HG03575 (cell line): ENCODE data around the gene NPTX1.

Source experiments
- ATAC-seq: cut with Tn5 transposase; IDR thresholded peaks from one replicate; pipeline ENCODE4 v1.9.1; 2021; ENCODE audit not compliant: unreplicated experiment, insufficient number of reproducible peaks, low FRiP score; ENCODE audit errors: extremely low read depth

The NPTX1 gene

DNA sequence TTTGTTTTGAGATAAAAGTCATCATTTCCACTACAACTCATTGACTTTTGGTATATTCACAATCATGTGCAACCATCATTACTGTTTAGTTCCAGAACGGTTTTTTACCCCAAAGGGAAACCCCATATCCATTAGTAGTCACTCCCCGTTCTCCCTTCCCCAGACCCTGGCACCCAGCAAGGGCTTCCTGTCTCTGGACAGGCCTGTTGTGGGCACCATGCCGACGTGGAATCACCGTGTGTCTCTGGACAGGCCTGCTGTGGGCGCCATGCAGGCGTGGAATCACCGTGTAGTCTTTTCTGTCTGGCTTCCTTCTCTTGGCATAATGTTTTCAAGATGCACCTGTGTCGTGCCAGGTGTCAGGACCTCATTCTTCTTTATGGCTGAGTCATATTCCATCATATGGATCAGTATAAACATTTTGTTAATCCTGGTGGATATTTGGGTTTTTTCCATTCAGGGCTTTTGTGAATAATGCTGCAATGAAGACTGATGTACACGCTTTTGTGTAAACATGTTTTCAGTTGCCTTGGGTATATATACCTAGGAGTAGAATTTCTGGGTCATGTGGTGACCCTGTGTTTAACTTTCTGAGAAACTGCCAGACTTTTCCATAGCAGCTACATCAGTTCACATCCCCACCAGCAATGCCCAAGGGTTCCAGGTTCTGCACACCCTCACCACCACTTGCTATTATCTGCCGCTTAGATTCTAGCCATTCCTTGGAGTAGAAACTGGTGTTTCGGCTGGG lies 42.3 kb downstream of the NPTX1 start:
- no peak for ATAC-seq

- no peak for ATAC-seq
Measured at GRCh38 chr17:80432961-80433550, 43.4 kb downstream of the NPTX1 start.

DNA sequence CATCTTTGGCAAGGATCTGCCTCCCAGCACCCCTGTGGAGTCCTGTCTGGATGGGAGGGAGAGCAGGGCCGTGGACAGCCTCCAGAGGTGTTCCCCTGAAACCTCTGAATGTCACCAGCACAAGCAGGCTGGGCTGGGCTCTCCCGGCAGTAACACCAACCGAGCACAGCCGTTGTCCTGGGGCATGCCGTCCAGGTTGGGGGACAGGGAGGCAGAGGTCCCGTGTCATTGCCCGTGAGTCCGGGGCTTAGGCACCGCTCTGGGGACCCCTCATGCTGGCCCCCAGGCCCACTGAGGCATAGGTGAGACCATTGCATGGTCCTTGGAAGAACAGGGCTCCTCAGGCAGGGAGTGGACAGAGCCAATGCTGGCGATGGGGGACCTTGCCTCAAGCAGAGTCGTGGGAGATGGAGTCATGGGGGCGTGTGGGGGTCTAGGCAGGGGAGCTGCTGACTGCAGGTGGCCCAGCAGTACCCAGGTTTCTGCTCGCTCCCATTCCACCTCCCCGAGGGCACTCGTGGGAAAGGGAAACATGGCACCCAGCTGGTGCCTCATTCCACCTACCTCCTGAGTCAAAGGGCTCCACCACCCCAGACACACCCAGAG lies 44.0 kb downstream of the NPTX1 start:
- ATAC-seq, result no peak

DNA sequence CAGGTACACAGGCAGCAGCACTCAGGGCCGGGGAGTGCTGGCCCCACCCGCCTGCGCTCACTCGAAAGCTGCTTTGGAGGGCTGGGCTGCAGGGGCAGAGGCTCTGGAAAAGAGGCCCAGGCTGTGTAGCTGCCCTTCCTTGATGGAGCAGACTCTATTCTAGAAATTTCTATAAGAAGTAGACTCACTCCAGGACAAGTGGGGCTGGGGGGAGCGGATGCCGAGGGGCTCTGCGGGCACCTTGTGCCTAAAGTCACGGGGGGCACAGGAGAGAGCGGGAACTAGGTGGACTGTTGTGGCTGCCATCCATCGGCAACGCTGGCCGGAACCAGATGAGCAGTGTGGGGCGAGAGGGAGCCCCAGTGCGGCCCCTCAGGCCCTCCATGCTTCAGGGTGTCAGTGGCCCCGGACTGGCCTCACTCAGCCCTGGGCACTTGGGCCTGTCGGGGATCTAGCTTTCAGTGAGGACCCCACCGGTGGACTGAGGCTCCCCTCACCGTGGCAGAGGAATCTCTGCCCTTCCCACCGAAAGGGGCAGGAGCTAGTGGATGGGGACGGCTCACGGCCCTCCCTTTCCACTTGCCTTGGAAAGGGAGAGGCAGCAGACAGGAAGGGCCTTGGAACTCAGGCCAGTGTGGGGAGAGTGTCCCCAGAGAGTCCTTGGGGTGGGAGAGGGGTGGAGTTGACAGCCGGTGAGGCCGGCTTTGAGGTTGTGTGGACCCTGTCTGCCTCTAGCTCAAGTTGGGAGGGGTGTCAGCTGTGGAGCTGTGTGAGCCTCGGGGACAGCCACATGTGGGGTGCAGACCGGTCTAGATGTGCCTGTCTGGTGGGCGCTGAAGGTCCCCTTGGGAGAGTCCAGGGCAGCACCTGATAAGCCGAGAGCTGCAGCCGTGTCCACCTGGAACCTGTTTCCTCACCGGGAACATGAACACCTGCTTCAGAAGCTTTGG lies 44.9 kb downstream of the NPTX1 start:
- ATAC-seq, result no peak

GRCh38 chr17:80430446-80431245 lies 45.8 kb downstream of the NPTX1 start:
- no peak for ATAC-seq

DNA sequence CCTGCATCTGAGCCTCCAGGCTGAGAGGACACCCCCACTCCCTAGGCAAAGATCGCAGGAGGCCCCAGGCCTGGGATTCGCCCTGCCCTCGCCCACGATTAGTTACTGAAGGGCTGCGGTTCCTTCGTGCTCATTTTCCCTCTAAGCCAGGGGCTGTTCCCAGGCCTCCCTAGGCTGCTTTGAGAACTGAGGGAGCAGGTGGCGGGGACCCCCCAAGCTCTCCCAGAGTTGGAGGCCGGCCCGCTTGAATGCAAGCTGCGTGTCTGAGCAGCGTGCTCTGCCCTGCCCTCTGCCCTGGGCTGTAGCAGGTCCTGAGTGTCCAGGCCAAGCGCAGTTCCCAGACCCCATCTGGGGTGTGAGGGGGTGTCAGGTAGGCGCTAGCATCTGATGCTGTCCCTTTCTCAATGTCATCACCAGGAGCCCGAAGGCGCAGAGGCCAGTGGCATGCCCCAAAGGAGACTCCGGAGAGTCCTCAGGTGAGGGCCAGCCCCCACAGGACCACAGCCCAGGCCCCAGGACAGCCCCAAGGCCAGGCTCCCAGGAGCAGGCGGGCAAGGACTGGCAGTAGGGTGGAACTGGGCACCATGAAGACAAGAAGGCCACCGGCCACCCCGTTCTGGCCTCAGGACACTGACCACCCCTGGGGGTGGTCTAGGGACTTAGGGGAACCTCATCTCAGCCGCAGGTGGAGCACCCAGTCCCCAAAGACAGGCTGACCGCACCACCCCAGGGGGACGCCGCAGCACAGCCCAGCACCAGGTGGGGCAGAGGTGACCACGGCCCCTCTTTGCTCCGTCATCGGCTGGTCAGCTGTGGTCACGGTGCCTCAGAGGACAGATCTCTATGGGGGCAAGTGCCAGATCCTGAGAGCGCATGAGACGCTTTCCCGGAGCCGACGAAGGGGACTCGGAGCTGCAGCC lies 46.8 kb downstream of the NPTX1 start:
- ATAC-seq, result no peak

GRCh38 chr17:80428796-80429195 lies 47.6 kb downstream of the NPTX1 start:
- no peak for ATAC-seq

DNA sequence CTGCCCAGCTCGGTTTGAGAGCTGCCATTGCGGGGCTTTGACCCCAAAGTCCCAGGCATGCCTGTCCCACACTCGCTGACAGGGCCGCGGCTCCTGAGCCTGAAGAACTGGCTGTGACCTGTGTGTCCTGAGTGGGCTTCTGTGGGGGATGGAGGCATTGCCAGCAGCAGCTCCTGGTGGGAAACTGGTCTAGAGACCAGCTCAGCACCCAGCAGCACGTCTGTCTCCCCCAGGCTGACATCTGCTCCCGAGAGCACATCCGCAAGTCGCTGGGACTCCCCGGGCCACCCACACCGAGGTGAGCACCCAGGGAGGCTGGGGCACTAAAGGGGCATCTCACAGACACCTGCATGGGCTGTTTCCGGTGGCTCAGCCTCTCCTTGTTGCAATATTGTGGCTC lies 48.0 kb downstream of the NPTX1 start:
- ATAC-seq, result no peak

- ATAC-seq, result no peak
Measured at GRCh38 chr17:80427366-80428282, 48.8 kb downstream of the NPTX1 start.

DNA sequence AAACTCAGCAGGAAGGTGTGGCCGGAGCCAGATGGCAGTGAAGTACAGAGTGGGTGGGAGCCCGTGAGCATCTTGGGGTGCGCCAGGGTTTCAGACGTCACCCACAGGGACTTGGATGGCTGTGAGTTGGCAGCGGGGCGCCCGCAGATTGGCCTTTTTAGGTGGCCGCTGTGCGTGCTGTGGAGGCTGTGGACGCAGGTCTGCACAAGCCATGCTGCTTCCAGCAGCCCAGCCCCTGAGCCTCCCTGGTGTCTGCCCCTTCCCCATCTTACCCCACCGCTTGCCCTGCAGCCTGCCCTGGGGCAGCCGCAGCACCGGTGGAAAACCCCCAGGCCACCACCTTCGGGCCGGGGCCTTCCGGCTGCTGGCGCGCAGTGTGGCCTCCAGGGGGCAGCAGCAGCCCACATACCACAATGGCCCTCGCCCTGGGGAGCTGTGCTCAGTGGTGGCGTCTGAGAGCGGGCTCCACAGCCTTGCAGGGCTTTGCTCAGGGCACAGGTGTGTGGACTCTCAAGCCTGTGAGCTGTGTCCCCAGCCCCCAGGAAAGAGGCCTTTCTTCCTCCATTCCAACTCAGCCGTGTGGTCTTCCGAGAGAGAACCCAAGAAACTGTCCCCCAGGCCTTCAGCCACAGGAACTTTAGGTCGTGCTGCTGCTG lies 49.6 kb downstream of the NPTX1 start:
- no peak for ATAC-seq

DNA sequence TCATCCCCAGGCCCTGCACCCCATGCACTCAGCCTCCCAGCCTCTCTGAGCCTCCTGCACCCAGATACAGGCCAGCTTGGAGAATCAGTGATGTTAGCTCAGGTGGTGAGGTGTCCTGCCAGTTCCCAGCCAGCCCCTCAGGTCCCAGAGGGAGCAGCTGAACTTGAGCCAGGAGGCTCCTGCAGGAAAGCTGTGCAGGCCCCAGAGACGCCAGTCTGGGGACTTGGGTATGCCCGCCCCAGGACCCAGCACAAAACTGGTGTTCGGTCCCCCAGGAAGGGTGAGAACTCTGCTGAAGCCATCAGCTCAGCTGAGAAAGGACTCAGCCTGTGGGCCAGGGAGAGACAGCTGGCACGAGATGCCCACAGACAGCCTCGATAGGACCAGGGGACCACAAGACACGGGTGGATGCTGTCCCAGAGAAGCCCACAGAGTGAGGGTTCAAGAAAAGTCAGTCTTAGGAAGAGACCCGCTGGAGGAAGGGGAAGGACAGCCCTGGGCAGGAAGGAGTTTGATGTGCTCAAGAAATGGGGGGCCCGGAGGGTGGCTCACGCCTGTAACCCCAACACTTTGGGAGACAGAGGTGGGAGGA lies 50.5 kb downstream of the NPTX1 start:
- no peak for ATAC-seq

- no peak for ATAC-seq
Measured at GRCh38 chr17:80424878-80425765, 51.3 kb downstream of the NPTX1 start.

GRCh38 chr17:80424261-80424660 lies 52.1 kb downstream of the NPTX1 start:
- ATAC-seq, result no peak

DNA sequence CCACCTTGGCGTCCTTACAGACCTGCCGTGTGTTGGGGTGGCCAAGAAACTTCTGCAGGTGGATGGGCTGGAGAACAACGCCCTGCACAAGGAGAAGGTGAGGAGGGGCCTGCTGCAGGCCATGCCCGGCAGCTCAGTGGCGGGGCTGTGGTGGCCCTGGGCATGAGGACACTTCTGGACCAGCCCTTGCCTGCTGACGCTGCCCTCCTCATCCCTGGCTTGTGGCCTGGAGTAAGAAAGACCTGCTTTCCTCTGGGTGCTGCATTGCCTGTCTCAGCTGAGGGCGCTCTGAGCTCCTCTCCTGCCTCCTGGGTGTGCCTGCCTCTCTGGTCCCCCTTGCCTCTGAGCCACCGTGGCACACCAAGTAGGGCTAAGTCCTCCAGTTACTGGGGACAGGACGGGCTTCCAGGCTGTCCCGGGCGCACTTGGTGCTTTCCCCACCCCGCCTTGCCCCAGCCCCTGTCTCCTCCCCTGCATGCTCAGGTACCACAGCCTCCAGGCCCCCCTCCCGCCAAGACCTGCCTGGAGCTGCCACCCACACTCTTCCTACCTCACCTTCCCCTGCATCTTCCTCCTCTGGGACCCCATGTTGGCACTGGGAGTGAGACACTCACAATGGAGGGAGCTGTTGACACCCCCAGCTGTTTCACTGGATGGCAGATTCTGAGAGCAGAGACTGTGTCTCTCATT lies 52.7 kb downstream of the NPTX1 start:
- ATAC-seq, result no peak
